ENCODE results near the gene FRMD4A.

GRCh38 chr10:13816195-13816925 lies 514.4 kb downstream of the FRMD4A start:
- TF ChIP-seq CTCF (IDR thresholded peaks at IDR 0.05; ENCODE audit: low read depth, low read length) (no peak), MYC (IDR thresholded peaks at IDR 0.05; ENCODE audit: low read depth, low read length) (no peak), POLR2A (IDR thresholded peaks at IDR 0.05; ENCODE audit: extremely low read depth, insufficient read length) (no peak), MAX (IDR thresholded peaks at IDR 0.05; ENCODE audit: low read depth, low read length) (no peak)

All from NB4 (cell line).